Progenitor cell of endocrine pancreas (in vitro differentiated cells): ENCODE measurements around the gene FTO. TPM values are rescaled to one million over a fixed set of nuclear protein-coding genes. Genes with fewer than 3 reads are reported as not detected.

Source experiments
- DNase-seq: peaks from one replicate; pipeline ENCODE4 v3.0.0; 2021; ENCODE audit warnings: low spot score; ENCODE audit not compliant: unreplicated experiment
- H3K27ac Mint-ChIP-seq: 2 replicates; pipeline ENCODE4 v1.8.0; 2021; ENCODE audit warnings: mild to moderate bottlenecking, moderate library complexity, mixed read lengths
- H3K27me3 Mint-ChIP-seq: 2 replicates; pipeline ENCODE4 v1.8.0; 2021; ENCODE audit warnings: mixed read lengths
- H3K36me3 Mint-ChIP-seq: 2 replicates; pipeline ENCODE4 v1.8.0; 2022; ENCODE audit warnings: mixed read lengths; ENCODE audit not compliant: insufficient read depth
- H3K4me1 Mint-ChIP-seq: 2 replicates; pipeline ENCODE4 v1.8.0; 2021; ENCODE audit warnings: low read depth, mixed read lengths
- H3K4me3 Mint-ChIP-seq: 2 replicates; pipeline ENCODE4 v1.8.0; 2021; ENCODE audit warnings: low read depth, mild to moderate bottlenecking, moderate library complexity, mixed read lengths
- H3K9me3 Mint-ChIP-seq: 2 replicates; pipeline ENCODE4 v1.8.0; 2021; ENCODE audit warnings: low read depth, mixed read lengths
- total RNA-seq: library from RNA; stranded (reverse); gene quantifications from 2 replicates; pipeline ENCODE4 v1.2.1, GENCODE V29; 2021
- TF ChIP-seq, protein P1 (sequence below): fragments of 200-600 bp; sonication (generic); IDR thresholded peaks from one replicate; pipeline ENCODE4 v1.5.0; 2021; ENCODE audit warnings: antibody characterized with exemption, mild to moderate bottlenecking; ENCODE audit not compliant: unreplicated experiment

FTO gene
- total RNA-seq, 1 donor from 2014 or later = 78.7 TPM

DNA sequence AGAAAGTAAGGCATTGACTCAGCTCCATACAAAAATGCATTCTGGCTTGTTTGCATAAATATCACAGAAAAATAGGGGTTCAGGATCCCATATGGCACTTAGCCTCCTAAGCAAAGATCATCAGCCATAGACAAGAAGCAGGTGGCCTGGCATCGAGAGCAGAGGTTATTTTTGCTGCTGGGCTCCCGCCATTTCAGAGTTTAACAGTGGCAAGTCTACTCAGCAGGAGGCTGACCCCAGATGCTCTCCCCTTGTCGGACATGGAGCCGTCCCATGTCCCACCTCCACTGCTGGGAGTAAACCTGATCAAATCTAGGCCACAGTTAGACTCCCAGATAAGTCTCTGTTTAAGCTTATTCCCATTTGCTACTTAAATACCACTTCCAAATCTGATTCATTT is 269.1 kb downstream of the FTO start:
- Mint-ChIP-seq H3K27ac (no peak overlapping the region), H3K27me3 (no peaks in the 10 kb centered on the region), H3K9me3 (no peaks in the 10 kb centered on the region), H3K4me1 (peaks cover 12% of the 10 kb centered on the region), H3K36me3 (no peaks in the 10 kb centered on the region), H3K4me3 (no peak overlapping the region)
- TF ChIP-seq, protein P1, sequence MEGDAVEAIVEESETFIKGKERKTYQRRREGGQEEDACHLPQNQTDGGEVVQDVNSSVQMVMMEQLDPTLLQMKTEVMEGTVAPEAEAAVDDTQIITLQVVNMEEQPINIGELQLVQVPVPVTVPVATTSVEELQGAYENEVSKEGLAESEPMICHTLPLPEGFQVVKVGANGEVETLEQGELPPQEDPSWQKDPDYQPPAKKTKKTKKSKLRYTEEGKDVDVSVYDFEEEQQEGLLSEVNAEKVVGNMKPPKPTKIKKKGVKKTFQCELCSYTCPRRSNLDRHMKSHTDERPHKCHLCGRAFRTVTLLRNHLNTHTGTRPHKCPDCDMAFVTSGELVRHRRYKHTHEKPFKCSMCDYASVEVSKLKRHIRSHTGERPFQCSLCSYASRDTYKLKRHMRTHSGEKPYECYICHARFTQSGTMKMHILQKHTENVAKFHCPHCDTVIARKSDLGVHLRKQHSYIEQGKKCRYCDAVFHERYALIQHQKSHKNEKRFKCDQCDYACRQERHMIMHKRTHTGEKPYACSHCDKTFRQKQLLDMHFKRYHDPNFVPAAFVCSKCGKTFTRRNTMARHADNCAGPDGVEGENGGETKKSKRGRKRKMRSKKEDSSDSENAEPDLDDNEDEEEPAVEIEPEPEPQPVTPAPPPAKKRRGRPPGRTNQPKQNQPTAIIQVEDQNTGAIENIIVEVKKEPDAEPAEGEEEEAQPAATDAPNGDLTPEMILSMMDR = no peak
- DNase-seq = no peak

DNA sequence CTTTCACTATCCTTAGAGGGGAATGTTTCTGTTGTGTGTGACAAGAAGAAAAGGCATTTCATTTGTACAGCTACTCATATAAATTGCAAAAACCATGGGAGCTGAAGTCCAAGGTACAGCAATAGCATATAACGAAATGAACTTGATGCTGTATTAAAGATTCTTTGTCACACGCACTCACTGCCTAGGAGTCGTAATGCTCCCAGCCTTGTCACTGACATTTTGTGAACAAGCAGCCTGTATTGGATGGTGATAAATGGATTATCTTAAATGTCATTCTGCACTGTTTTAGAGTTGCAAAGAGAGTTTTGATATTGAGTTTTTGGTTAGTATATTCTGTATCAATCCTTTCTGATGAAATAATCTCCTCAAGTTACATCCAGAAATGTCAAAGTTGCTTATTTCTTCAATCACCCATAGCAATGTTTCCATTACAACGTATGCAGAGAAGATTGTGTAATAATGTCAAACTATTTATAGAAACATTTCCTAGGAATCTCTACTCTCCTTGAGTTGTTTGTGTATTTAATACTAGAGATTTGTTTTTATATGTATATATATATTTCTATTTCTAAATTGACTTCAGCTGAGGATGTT is 270.6 kb downstream of the FTO start:
- TF ChIP-seq, protein P1 = no peak
- Mint-ChIP-seq H3K27me3 (no peaks in the 10 kb centered on the region), H3K4me1 (peaks cover 3% of the 10 kb centered on the region), H3K36me3 (no peaks in the 10 kb centered on the region), H3K9me3 (no peaks in the 10 kb centered on the region), H3K4me3 (no peak overlapping the region), H3K27ac (no peak overlapping the region)
- DNase-seq = no peak

DNA sequence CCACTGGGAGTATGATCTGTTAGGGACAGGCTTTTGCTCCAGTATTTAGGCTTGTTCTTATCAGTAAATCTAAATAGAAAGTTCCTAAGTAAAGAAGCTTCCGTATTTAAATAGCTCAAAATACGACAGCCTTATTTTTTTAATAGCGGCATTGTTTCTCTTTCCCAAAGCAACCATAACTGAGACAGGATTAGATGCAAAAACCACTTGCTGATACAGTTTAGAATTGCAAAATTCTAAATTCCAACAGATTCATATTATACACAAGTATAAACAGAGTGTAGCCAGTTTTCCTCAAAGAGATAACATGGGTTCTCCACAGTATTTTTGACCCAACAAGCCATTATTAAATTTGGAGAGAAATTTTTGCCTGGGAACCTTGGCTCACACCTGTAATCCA is 276.7 kb downstream of the FTO start:
- no peak overlapping the region for H3K27ac Mint-ChIP-seq
- no peak overlapping the region for H3K4me3 Mint-ChIP-seq
- DNase-seq = no peak
- no peaks in the 10 kb centered on the region for H3K36me3 Mint-ChIP-seq
- H3K9me3 Mint-ChIP-seq = no peaks in the 10 kb centered on the region
- peaks cover 13% of the 10 kb centered on the region for H3K4me1 Mint-ChIP-seq
- TF ChIP-seq, protein P1 = no peak
- H3K27me3 Mint-ChIP-seq = no peaks in the 10 kb centered on the region

DNA sequence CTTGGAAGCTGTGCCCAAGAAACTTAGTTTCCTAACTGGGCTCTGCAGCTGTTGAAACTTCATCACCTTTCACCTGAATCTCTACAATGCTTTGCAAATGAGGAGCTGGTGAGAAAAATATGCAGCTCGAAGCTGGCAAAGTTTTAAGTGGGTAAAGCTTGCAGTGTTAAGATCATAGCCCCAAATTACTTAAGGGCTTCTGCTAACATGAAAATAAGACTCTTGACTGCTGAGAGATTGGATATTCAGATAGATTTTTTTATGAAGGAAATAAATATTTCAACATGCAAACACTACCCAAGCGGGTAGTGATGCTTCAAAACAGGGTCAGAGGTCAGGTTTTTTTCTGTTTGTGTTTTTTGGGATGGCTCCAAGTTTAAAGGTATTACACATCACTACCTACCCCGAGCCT is 278.7 kb downstream of the FTO start:
- TF ChIP-seq, protein P1 = no peak
- no peak for DNase-seq
- peaks cover 16% of the 10 kb centered on the region for H3K4me1 Mint-ChIP-seq
- H3K27ac Mint-ChIP-seq = no peak overlapping the region
- H3K4me3 Mint-ChIP-seq = no peak overlapping the region
- H3K27me3 Mint-ChIP-seq = no peaks in the 10 kb centered on the region
- no peaks in the 10 kb centered on the region for H3K36me3 Mint-ChIP-seq
- H3K9me3 Mint-ChIP-seq = no peaks in the 10 kb centered on the region

DNA sequence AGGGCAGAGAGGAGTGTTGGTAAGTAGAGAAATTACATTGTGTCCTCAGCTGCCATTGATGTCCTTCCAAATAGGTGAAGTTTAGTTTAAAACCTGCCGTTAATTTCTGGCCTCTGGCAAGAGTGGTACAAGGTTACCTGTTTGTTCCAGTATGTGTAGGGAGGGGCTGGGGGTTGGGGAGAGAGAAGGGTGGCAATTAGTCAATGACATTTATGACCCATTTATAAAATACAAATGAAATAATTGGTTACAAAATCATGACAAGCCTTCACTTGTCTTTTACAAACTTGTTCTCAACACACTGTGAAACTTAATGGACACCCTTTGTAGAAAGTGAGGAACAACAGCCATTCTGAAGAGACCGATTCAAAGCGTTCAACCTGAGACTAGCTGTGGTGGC is 281.0 kb downstream of the FTO start:
- Mint-ChIP-seq H3K36me3 (no peaks in the 10 kb centered on the region), H3K27ac (no peak overlapping the region), H3K27me3 (no peaks in the 10 kb centered on the region), H3K9me3 (no peaks in the 10 kb centered on the region), H3K4me3 (no peak overlapping the region), H3K4me1 (peaks cover 16% of the 10 kb centered on the region)
- DNase-seq = no peak
- TF ChIP-seq, protein P1 = no peak
